Adipocyte (in vitro differentiated cells): ENCODE data around the gene RGL3.
"Not testable (repeated sequence)": the region's sequence is repeated elsewhere in the genome, so short reads cannot be mapped to it uniquely, and the experiment has no call there.

ENCODE experiments used
- DNase-seq: peaks from one replicate; pipeline ENCODE4 v3.0.0-alpha.2; 2015; ENCODE audit warnings: low read depth
- H3K27me3 ChIP-seq: replicated peaks from 2 replicates; pipeline ENCODE4 v1.7.0; 2013; ENCODE audit warnings: mild to moderate bottlenecking, low read length, moderate library complexity; ENCODE audit not compliant: control insufficient read depth, insufficient read depth
- H3K36me3 ChIP-seq: 2 replicates; pipeline ENCODE4 v1.7.0; 2013; ENCODE audit warnings: low read length, mild to moderate bottlenecking, moderate library complexity; ENCODE audit not compliant: control insufficient read depth, insufficient read depth, severe bottlenecking
- H3K4me1 ChIP-seq: 2 replicates; pipeline ENCODE4 v1.7.0; 2013; ENCODE audit warnings: mild to moderate bottlenecking, low read length, moderate library complexity; ENCODE audit not compliant: control insufficient read depth, insufficient read depth
- H3K4me3 ChIP-seq: 2 replicates; pipeline ENCODE4 v1.7.0; 2013; ENCODE audit warnings: mild to moderate bottlenecking, low read length, moderate library complexity
- H3K9ac ChIP-seq: 2 replicates; pipeline ENCODE4 v1.7.0; 2013; ENCODE audit warnings: mild to moderate bottlenecking, low read length, moderate library complexity
- H3K9me3 ChIP-seq: 2 replicates; pipeline ENCODE4 v1.7.0; 2013; ENCODE audit warnings: mild to moderate bottlenecking, low read length, moderate library complexity; ENCODE audit not compliant: control insufficient read depth

RGL3 gene

DNA sequence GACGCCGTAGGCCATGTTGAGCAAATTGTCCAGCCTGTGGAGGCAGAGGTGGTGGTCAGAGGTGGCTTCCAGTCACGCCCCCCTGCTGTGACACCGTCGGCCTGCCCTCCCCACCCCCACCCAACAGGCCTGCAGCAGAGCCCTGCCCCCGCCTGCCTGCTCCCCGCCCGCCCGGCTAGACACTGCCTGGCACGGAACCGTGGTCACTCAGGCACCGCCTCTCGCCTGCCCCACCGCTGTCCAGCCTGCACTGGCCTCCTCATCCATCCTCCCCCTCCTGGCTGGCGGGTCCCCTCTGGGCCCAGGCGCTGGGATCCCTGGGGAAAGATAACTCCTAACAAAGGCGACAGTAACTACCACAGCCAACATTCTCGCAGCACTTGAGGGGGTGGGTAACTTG is 38.0 kb upstream of the RGL3 start:
- no peaks in the 10 kb centered on the region for H3K36me3 ChIP-seq
- no peak overlapping the region for H3K4me3 ChIP-seq
- no peaks in the 10 kb centered on the region for H3K4me1 ChIP-seq
- no peak overlapping the region for H3K9ac ChIP-seq
- H3K9me3 ChIP-seq, result no peaks in the 10 kb centered on the region
- H3K27me3 ChIP-seq, result peaks cover 27% of the 10 kb centered on the region
- no peak for DNase-seq

- Histone ChIP-seq H3K9ac (no peak overlapping the region), H3K27me3 (peaks cover 27% of the 10 kb centered on the region), H3K9me3 (no peaks in the 10 kb centered on the region), H3K4me3 (no peak overlapping the region), H3K4me1 (no peaks in the 10 kb centered on the region), H3K36me3 (no peaks in the 10 kb centered on the region)
- DNase-seq, result no peak
Measured at GRCh38 chr19:11456659-11457058, 37.5 kb upstream of the RGL3 start.

- H3K9ac ChIP-seq, DNase-seq, H3K36me3 ChIP-seq, H3K9me3 ChIP-seq, H3K4me3 ChIP-seq, H3K4me1 ChIP-seq: not testable (repeated sequence)
- peaks cover 22% of the 10 kb centered on the region for H3K27me3 ChIP-seq
Measured at GRCh38 chr19:11455233-11455554, 36.1 kb upstream of the RGL3 start.

- Histone ChIP-seq H3K36me3 (peaks cover 9% of the 10 kb centered on the region), H3K4me3 (no peak overlapping the region), H3K9me3 (no peaks in the 10 kb centered on the region), H3K4me1 (no peaks in the 10 kb centered on the region), H3K27me3 (peaks cover 16% of the 10 kb centered on the region), H3K9ac (no peak overlapping the region)
- no peak for DNase-seq
Measured at GRCh38 chr19:11453468-11454341, 34.6 kb upstream of the RGL3 start.

GRCh38 chr19:11452620-11453310 is 33.7 kb upstream of the RGL3 start:
- no peak overlapping the region for H3K9ac ChIP-seq
- no peak for DNase-seq

DNA sequence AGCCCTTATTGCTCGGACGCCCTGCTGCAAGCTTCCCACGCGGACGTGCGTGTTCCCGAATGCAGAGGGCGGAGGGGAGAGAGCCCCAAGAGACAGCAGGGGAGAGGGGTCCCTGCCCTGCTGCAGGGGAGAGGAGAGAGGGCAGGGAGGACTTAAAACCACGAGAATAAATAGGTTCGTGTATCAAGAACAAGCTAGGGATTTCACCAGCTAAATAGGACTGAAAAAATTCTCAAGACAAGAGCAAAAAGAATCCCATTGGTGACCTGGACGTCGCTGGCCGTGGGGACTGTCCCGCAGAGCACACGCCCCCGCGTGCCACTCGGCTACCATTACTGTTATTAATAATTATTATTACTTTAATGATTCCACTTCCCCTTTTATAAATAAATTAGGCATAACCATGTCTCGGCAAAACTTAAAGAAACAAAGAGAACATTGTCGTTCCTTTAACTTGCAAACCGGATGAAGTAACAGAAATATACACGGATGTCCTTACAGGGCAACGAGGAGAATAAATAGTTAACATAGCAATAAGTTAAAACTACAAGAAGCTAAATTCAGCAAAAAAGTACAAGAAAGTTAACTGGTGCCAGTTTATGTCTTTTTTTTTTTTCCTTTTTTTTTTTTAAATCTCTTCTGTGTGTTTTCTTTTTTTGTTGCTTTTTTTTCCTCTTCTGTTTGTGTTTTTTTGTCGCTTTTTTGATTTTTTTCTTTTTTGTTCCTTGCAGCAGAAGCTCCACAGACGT is 32.9 kb upstream of the RGL3 start:
- no peak for DNase-seq
- H3K9me3 ChIP-seq, result no peaks in the 10 kb centered on the region
- H3K36me3 ChIP-seq, result peaks cover 25% of the 10 kb centered on the region

More at GRCh38 chr19:11452620-11453310, 33.7 kb upstream of the RGL3 start:
- no peaks in the 10 kb centered on the region for H3K9me3 ChIP-seq
- no peaks in the 10 kb centered on the region for H3K4me1 ChIP-seq
- peaks cover 18% of the 10 kb centered on the region for H3K36me3 ChIP-seq
- no peak overlapping the region for H3K4me3 ChIP-seq
- H3K27me3 ChIP-seq, result peaks cover 6% of the 10 kb centered on the region

GRCh38 chr19:11451327-11451870 is 32.3 kb upstream of the RGL3 start:
- H3K27me3 ChIP-seq, result no peaks in the 10 kb centered on the region
- no peaks in the 10 kb centered on the region for H3K9me3 ChIP-seq
- H3K4me3 ChIP-seq, result no peak overlapping the region
- no peak for DNase-seq
- H3K36me3 ChIP-seq, result peaks cover 25% of the 10 kb centered on the region
- no peaks in the 10 kb centered on the region for H3K4me1 ChIP-seq
- H3K9ac ChIP-seq, result no peak overlapping the region

More for the DNA sequence above, 32.9 kb upstream of the RGL3 start:
- Histone ChIP-seq H3K4me1 (no peaks in the 10 kb centered on the region), H3K9ac (no peak overlapping the region), H3K4me3 (no peak overlapping the region), H3K27me3 (no peaks in the 10 kb centered on the region)

DNA sequence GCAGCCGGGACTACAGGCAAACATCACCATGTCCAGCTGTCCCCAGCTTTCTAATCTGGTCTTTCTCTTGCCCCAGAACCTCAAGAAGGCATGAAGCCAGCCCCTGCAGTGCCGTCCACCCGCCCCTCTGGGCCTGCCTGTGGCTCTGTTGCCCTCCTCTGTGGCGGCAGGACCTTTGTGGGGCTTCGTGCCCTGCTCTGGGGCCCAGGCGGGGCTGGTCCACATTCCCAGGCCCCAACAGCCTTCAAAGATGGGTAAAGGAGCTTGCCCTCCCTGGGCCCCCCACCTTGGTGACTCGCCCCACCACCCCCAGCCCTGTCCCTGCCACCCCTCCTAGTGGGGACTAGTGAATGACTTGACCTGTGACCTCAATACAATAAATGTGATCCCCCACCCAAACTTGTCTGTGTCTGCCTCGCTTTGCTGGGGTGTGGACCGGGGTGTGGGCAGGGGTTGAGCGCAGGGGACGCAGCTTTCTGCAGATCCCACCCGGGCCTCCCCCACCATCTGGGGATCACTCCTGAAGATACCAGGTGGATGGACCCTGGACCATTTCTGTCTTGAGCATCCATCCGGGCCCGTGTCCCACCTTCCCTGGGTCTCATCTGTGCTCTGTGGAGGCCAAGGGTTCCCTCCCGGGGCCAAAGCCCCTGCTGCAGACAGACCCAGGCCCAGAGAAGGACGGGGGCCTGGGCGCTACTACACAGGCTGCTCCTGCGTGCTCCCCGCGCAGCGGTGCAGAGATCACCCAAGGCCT is 31.6 kb upstream of the RGL3 start:
- no peak overlapping the region for H3K9ac ChIP-seq
- H3K36me3 ChIP-seq, result peaks cover 28% of the 10 kb centered on the region
- no peak for DNase-seq

DNA sequence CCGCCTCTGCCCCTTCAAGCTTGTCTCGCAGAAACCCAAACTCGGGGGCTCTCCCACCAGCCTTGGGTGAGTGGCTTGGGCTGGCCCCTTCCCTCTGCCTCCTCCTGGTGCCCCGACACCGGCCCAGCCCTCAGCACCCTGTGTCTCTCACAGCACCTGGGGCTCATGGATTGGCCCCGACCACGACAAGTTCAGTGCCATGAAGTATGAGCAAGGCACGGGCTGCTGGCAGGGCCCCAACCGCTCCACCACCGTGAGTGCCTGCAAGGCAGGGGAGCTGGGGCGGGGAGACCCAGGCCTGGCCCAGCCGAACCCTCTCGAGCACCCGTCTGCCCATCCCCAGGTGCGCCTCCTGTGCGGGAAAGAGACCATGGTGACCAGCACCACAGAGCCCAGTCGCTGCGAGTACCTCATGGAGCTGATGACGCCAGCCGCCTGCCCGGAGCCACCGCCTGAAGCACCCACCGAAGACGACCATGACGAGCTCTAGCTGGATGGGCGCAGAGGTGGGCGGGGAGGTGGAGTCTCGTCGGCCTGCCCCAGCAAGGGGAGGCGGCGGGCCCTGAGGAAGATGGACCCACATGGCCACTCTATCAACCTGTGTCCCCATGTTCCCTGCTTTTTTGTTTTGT is 29.9 kb upstream of the RGL3 start:
- Histone ChIP-seq H3K9ac (no peak overlapping the region), H3K9me3 (no peaks in the 10 kb centered on the region), H3K4me3 (no peak overlapping the region), H3K27me3 (no peaks in the 10 kb centered on the region), H3K4me1 (peaks cover 3% of the 10 kb centered on the region), H3K36me3 (peaks cover 45% of the 10 kb centered on the region)
- DNase-seq, result no peak

More for the DNA sequence above, 31.6 kb upstream of the RGL3 start:
- Histone ChIP-seq H3K4me1 (no peaks in the 10 kb centered on the region), H3K4me3 (no peak overlapping the region), H3K9me3 (no peaks in the 10 kb centered on the region), H3K27me3 (no peaks in the 10 kb centered on the region)

- Histone ChIP-seq H3K9ac (no peak overlapping the region), H3K4me1 (peaks cover 3% of the 10 kb centered on the region), H3K4me3 (no peak overlapping the region), H3K9me3 (no peaks in the 10 kb centered on the region), H3K36me3 (peaks cover 50% of the 10 kb centered on the region), H3K27me3 (no peaks in the 10 kb centered on the region)
- DNase-seq, result no peak
Measured at GRCh38 chr19:11448410-11448809, 29.3 kb upstream of the RGL3 start.
